ENCODE measurements around the gene KDM1A. TPM values are rescaled to one million over a fixed set of nuclear protein-coding genes. Genes with fewer than 3 reads are reported as not detected.
A peak's percentile ranks its signal among the peaks of the same experiment; 100 is the strongest.

The KDM1A gene
- polyA plus RNA-seq, 2 of the 4 experiments (the other 2 are of a cell fraction) = 66.4 to 80.3 TPM

- no peak for DNase-seq (ENCODE audit: low read depth in 1 of 2, low spot score in 1 of 2)
Observed at GRCh38 chr1:22976127-22976460, 43.2 kb upstream of the KDM1A start.

GRCh38 chr1:22976461-22977243 is 42.6 kb upstream of the KDM1A start:
- no peak for FAIRE-seq
- H3K4me1 ChIP-seq = peaks cover 34% of the 10 kb centered on the region
- CTCF ChIA-PET = interaction anchor here (0.6 to 2.8 kb wide), 35 partner anchors 8 to 662 kb away, joined by 3 to 26 read pairs (median 3); partner anchors contain the start of genes ASAP3 and KDM1A
- peak; percentile 78 to 85 for DNase-seq (ENCODE audit: low read depth in 1 of 2, low spot score in 1 of 2)
- no peaks in the 10 kb centered on the region for H3K9me3 ChIP-seq
- H3K4me3 ChIP-seq = no peak overlapping the region
- peak overlapping the region; percentile 63 to 85 for H3K27ac ChIP-seq
- ATAC-seq = peak; percentile 96 to 97
- H3K4me2 ChIP-seq = peak overlapping the region; percentile 56
- POLR2A ChIA-PET = interaction anchor here (0.7 kb wide), 2 partner anchors 115 to 208 kb away, joined by 3 to 4 read pairs; no protein-coding TSS in a partner anchor
- TF ChIP-seq RAD21 (conservative IDR thresholded peaks at IDR 0.05 in 1 of 2, IDR thresholded peaks at IDR 0.05 in 1 of 2) (peak; percentile 87 to 94), RARB (CRISPR knock-in tag; IDR thresholded peaks at IDR 0.05) (no peak), RCOR1 (IDR thresholded peaks at IDR 0.05; ENCODE audit: low read depth, low read length) (peak; percentile 80; the same call in 1 of the 2 replicates), PHF8 (IDR thresholded peaks at IDR 0.05; ENCODE audit: borderline replicate concordance, low read depth) (no peak), SMC3 (IDR thresholded peaks at IDR 0.05) (peak; percentile 82), KDM1A (IDR thresholded peaks at IDR 0.05; ENCODE audit: low read depth) (peak; percentile 68; the same call in 1 of the 2 replicates), GATA3 (IDR thresholded peaks at IDR 0.05; ENCODE audit: borderline replicate concordance) (no peak), JUN (IDR thresholded peaks at IDR 0.05) (no peak), CTCF (IDR thresholded peaks at IDR 0.05) (peak; percentile 91), ZC3H11A (IDR thresholded peaks at IDR 0.05) (no peak), MAX (IDR thresholded peaks at IDR 0.05) (no peak), ESRRA (IDR thresholded peaks at IDR 0.05; ENCODE audit: borderline replicate concordance, low read length) (no peak), KDM5A (IDR thresholded peaks at IDR 0.05) (no peak), MAZ (IDR thresholded peaks at IDR 0.05; ENCODE audit: borderline replicate concordance, low read depth, low read length) (no peak)
- WGBS (ENCODE audit: missing lambda C conversion rate) = 30% methylated on average over 8 of the region's 9 CpGs

More at GRCh38 chr1:22976127-22976460, 43.2 kb upstream of the KDM1A start:
- 38% methylated on average over 4 of the region's 4 CpGs for WGBS (ENCODE audit: missing lambda C conversion rate)
- ATAC-seq = no peak
- Histone ChIP-seq H3K4me2 (peak overlapping the region; percentile 56), H3K27ac (peak overlapping the region; percentile 63 to 85), H3K9me3 (no peaks in the 10 kb centered on the region), H3K4me3 (no peak overlapping the region), H3K4me1 (peaks cover 34% of the 10 kb centered on the region)
- FAIRE-seq = no peak
- TF ChIP-seq ELK1 (IDR thresholded peaks at IDR 0.05; ENCODE audit: low read depth, low read length) = no peak
- no peak for TF ChIP-seq HOXA7 (CRISPR knock-in tag; IDR thresholded peaks at IDR 0.05)
- POLR2A ChIA-PET = no interaction called here
- CTCF ChIA-PET = interaction anchor here (0.7 to 4.6 kb wide), 17 partner anchors 11 to 662 kb away, joined by 3 to 26 read pairs (median 3); no protein-coding TSS in a partner anchor

- WGBS (ENCODE audit: missing lambda C conversion rate) = 87% methylated on average over 3 of the region's 3 CpGs
- TF ChIP-seq POLR2A (IDR thresholded peaks at IDR 0.05; ENCODE audit: low read length) (no peak), FOSL2 (IDR thresholded peaks at IDR 0.05) (no peak), FOSL2 (CRISPR knock-in tag; IDR thresholded peaks at IDR 0.05) (peak; percentile 33; the same call in 1 of the 2 replicates), ZC3H11A (IDR thresholded peaks at IDR 0.05) (no peak), CEBPB (IDR thresholded peaks at IDR 0.05) (0 out of 4 replicates have a peak, but pooled peaks of 1 of the 2 experiments have one; percentile 5)
- H3K9me3 ChIP-seq = no peaks in the 10 kb centered on the region
- FAIRE-seq (no peak), ATAC-seq (no peak), DNase-seq (ENCODE audit: low read depth in 1 of 2, low spot score in 1 of 2) (peak in 1 of 2 experiments; percentile 15)
- POLR2A ChIA-PET = no interaction called here
- H3K4me2 ChIP-seq = 0 out of 3 replicates have a peak overlapping the region, but pooled peaks have one; percentile 4
- H3K4me1 ChIP-seq = peaks cover 34% of the 10 kb centered on the region
- CTCF ChIA-PET = interaction anchor here (1.2 to 2.1 kb wide), 2 partner anchors 14 to 206 kb away, joined by 3 to 26 read pairs; no protein-coding TSS in a partner anchor
- no peak overlapping the region for H3K4me3 ChIP-seq
- peak overlapping the region; percentile 23 to 67; a peak in 2 of 6 replicates for H3K27ac ChIP-seq
Observed at GRCh38 chr1:22978299-22978698, 41.0 kb upstream of the KDM1A start.

All from A549 (cell line).